HEK293T (cell line): Measurements from ENCODE around the gene TSPAN14.

ENCODE experiments used
- BHLHE40 ChIP-seq: fragments of 450-650 bp; IDR thresholded peaks from 2 replicates; pipeline ENCODE4 v1.6.1; 2016; ENCODE audit warnings: mild to moderate bottlenecking, moderate library complexity, borderline replicate concordance
- FOXA1 ChIP-seq: fragments of 450-650 bp; IDR thresholded peaks from 2 replicates; pipeline ENCODE4 v1.6.1; 2016; ENCODE audit warnings: mild to moderate bottlenecking
- SP1 ChIP-seq: fragments of 450-650 bp; IDR thresholded peaks from 2 replicates; pipeline ENCODE4 v1.6.1; 2017
- SUZ12 ChIP-seq: fragments of 450-650 bp; IDR thresholded peaks from 2 replicates; pipeline ENCODE4 v1.6.1; 2016; ENCODE audit warnings: mild to moderate bottlenecking
- ZNF384 ChIP-seq: fragments of 450-650 bp; IDR thresholded peaks from 2 replicates; pipeline ENCODE4 v1.6.1; 2016

- TF ChIP-seq SUZ12 (no peak), BHLHE40 (no peak), SP1 (no peak), ZNF384 (no peak), FOXA1 (no peak)
Measured at GRCh38 chr10:80497187-80498077, 43.3 kb downstream of the TSPAN14 start.
